CD14-positive monocyte (primary cell): ENCODE data around the gene CAMSAP2. TPM values are rescaled to one million over a fixed set of nuclear protein-coding genes. Genes with fewer than 3 reads are reported as not detected.

ENCODE experiments used
- DNase-seq, 3 donors: peaks; one replicate each; pipeline ENCODE4 v3.0.0-alpha.2; 2011 to 2022
- H2AFZ ChIP-seq: 2 replicates; pipeline ENCODE4 v1.6.0; 2012; ENCODE audit warnings: mild to moderate bottlenecking, low read depth, low read length, inconsistent platforms; ENCODE audit not compliant: insufficient read depth, poor library complexity, severe bottlenecking
- H3K27ac ChIP-seq, 2 donors: 1 replicate in 1 of 2; 2 replicates in 1 of 2; pipeline ENCODE4 v1.5.1; 2012 to 2013; ENCODE audit warnings: low read length in 2 of 2, control low read depth in 1 of 2, inconsistent platforms in 1 of 2, low read depth in 1 of 2, mild to moderate bottlenecking in 1 of 2
- H3K27me3 ChIP-seq, 2 donors: one replicate each; pipeline versions ENCODE4 v1.6.0 to v1.6.1; 2011 to 2013; ENCODE audit warnings: low read length in 2 of 2; ENCODE audit not compliant: control insufficient read depth in 2 of 2, insufficient read depth in 2 of 2
- H3K36me3 ChIP-seq, 2 donors: replicated peaks in 1 of 2; 1 replicate in 1 of 2; 2 replicates in 1 of 2; pipeline versions ENCODE4 v1.5.1 to v1.6.1; 2012 to 2013; ENCODE audit warnings: low read length in 2 of 2, control low read depth in 1 of 2, inconsistent platforms in 1 of 2, mild to moderate bottlenecking in 1 of 2; ENCODE audit not compliant: insufficient read depth in 2 of 2, control insufficient read depth in 1 of 2
- H3K4me1 ChIP-seq, 2 donors: 1 replicate in 1 of 2; 2 replicates in 1 of 2; pipeline versions ENCODE4 v1.5.1 to v1.6.1; 2012 to 2013; ENCODE audit warnings: low read length in 2 of 2, control low read depth in 1 of 2, inconsistent platforms in 1 of 2, mild to moderate bottlenecking in 1 of 2, moderate library complexity in 1 of 2; ENCODE audit not compliant: insufficient read depth in 2 of 2, control insufficient read depth in 1 of 2
- H3K4me2 ChIP-seq: replicated peaks from 2 replicates; pipeline ENCODE3; 2012; ENCODE audit warnings: low read length, moderate library complexity, mild to moderate bottlenecking; ENCODE audit not compliant: poor library complexity, severe bottlenecking; ENCODE audit errors: extremely low read depth
- H3K4me3 ChIP-seq, 3 experiments: fragments of 200-600 bp in 1 of 3; sonication (generic) in 1 of 3; replicated peaks in 1 of 3; 1 replicate in 2 of 3; 2 replicates in 1 of 3; pipeline ENCODE4 v1.5.1; 2011 to 2013; ENCODE audit warnings: low read length in 3 of 3, mild to moderate bottlenecking in 3 of 3, control low read depth in 2 of 3, low read depth in 2 of 3, inconsistent platforms in 1 of 3, moderate library complexity in 1 of 3
- H3K79me2 ChIP-seq: 2 replicates; pipeline ENCODE4 v1.6.0; 2012; ENCODE audit warnings: mild to moderate bottlenecking, control low read depth, inconsistent platforms, low read length, moderate library complexity; ENCODE audit not compliant: insufficient read depth
- H3K9ac ChIP-seq: 2 replicates; pipeline ENCODE4 v1.6.0; 2017; ENCODE audit warnings: low read length, mild to moderate bottlenecking; ENCODE audit not compliant: insufficient read depth, poor library complexity, severe bottlenecking
- H3K9me3 ChIP-seq, 2 donors: replicated peaks in 1 of 2; 1 replicate in 1 of 2; 2 replicates in 1 of 2; pipeline versions ENCODE4 v1.5.1 to v1.6.1; 2012 to 2013; ENCODE audit warnings: low read length in 2 of 2, control low read depth in 1 of 2; ENCODE audit not compliant: control insufficient read depth in 1 of 2, insufficient read depth in 1 of 2
- H4K20me1 ChIP-seq: 2 replicates; pipeline ENCODE4 v1.6.0; 2012; ENCODE audit warnings: mild to moderate bottlenecking, low read length, control low read depth, moderate library complexity; ENCODE audit not compliant: insufficient read depth
- H3K27ac Mint-ChIP-seq, 7 donors: one replicate each; pipeline ENCODE4 v1.8.0; 2020; ENCODE audit warnings: mild to moderate bottlenecking in 7 of 7, mixed read lengths in 7 of 7, moderate library complexity in 6 of 7, inconsistent platforms in 2 of 7
- H3K27me3 Mint-ChIP-seq, 3 donors: one replicate each; pipeline ENCODE4 v1.8.0; 2021 to 2022; ENCODE audit warnings: low read depth in 3 of 3, mild to moderate bottlenecking in 3 of 3, mixed read lengths in 3 of 3, moderate library complexity in 3 of 3, inconsistent platforms in 1 of 3
- H3K36me3 Mint-ChIP-seq, 2 donors: one replicate each; pipeline ENCODE4 v1.8.0; 2020; ENCODE audit warnings: mixed read lengths in 2 of 2, inconsistent platforms in 1 of 2, mild to moderate bottlenecking in 1 of 2
- H3K4me1 Mint-ChIP-seq: one replicate; pipeline ENCODE4 v1.8.0; 2020; ENCODE audit warnings: mild to moderate bottlenecking, mixed read lengths
- H3K4me3 Mint-ChIP-seq, 2 donors: one replicate each; pipeline ENCODE4 v1.8.0; 2020; ENCODE audit warnings: mild to moderate bottlenecking in 2 of 2, mixed read lengths in 2 of 2, moderate library complexity in 1 of 2
- H3K9me3 Mint-ChIP-seq, 7 donors: one replicate each; pipeline ENCODE4 v1.8.0; 2020 to 2022; ENCODE audit warnings: mixed read lengths in 7 of 7, mild to moderate bottlenecking in 6 of 7, moderate library complexity in 6 of 7, inconsistent platforms in 2 of 7
- CTCF ChIP-seq: fragments of 200-600 bp; IDR thresholded peaks from one replicate; pipeline ENCODE4 v1.8.0; 2022; ENCODE audit warnings: antibody characterized with exemption, mild to moderate bottlenecking
- WGBS: methylation state at CpG from one replicate; pipeline ENCODE4 v1.1.5; 2013; ENCODE audit warnings: missing lambda C conversion rate; ENCODE audit not compliant: insufficient coverage; 5-methylcytosine and 5-hydroxymethylcytosine counted together
- intact Hi-C, 2 donors: fragments of 100-400 bp; cut with micrococcal nuclease; formaldehyde crosslinking; loops; one replicate each; pipeline versions ENCODE4 v1.15.0 to v1.15.1; 2023
- polyA plus RNA-seq, 3 donors: library from polyadenylated mRNA; depleted of rRNA in 1 of 3; unstranded in 2 of 3; stranded (reverse) in 1 of 3; fragments of 300-500 nt in 2 of 3; fragments of >200 nt in 1 of 3; fragmentation: Illumina TruSeq in 2 of 3; gene quantifications; 1 replicate in 2 of 3; 2 replicates in 1 of 3; pipeline ENCODE4 v1.2.3, GENCODE V29; 2012 to 2021

Gene CAMSAP2
- polyA plus RNA-seq, 3 donors: 0.89 to 1.3 (median 0.90) TPM

GRCh38 chr1:200708161-200708560 lies 30.5 kb upstream of the CAMSAP2 start:
- Mint-ChIP-seq H3K4me3 (no peak overlapping the region), H3K27me3 (peaks cover 0 to 2% (median 0%) of the 10 kb centered on the region in 3 donors), H3K9me3 (no peaks in the 10 kb centered on the region), H3K36me3 (no peaks in the 10 kb centered on the region), H3K4me1 (no peaks in the 10 kb centered on the region), H3K27ac (no peak overlapping the region)
- H3K4me3 ChIP-seq: no peak overlapping the region
- no peak for DNase-seq
- intact Hi-C loops: no loop called here
- no peaks in the 10 kb centered on the region for H3K27me3 ChIP-seq
- no peaks in the 10 kb centered on the region for H3K9me3 ChIP-seq
- no peaks in the 10 kb centered on the region for H3K4me1 ChIP-seq
- no peak overlapping the region for H2AFZ ChIP-seq
- no peaks in the 10 kb centered on the region for H4K20me1 ChIP-seq
- no peak overlapping the region for H3K4me2 ChIP-seq
- no peak overlapping the region for H3K9ac ChIP-seq
- no peak for TF ChIP-seq CTCF
- no peaks in the 10 kb centered on the region for H3K36me3 ChIP-seq
- no peaks in the 10 kb centered on the region for H3K79me2 ChIP-seq
- no peak overlapping the region for H3K27ac ChIP-seq

DNA sequence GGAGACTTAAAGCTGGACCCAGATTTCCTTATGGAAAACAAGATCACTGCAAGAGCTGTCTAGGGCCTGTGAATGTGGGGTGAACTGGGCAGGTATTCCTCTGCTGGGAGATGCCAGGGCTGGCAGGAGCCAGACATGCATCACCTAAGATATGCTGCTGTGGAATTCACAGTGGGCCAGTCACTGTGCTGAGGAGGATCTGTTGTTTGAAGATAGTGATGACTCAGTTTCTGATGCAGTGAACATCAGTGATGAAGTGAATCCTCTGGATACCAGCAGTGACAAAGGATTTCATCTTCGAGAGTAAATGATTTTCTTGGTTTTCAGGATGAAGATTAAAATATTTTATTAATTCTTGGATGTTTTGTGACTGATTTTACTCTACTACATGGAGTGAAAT lies 29.9 kb upstream of the CAMSAP2 start:
- H3K9me3 ChIP-seq: no peaks in the 10 kb centered on the region
- no peak overlapping the region for H3K4me2 ChIP-seq
- H3K9ac ChIP-seq: no peak overlapping the region
- no CpG with 5 or more reads among the region's 1 CpG for WGBS
- no peaks in the 10 kb centered on the region for H4K20me1 ChIP-seq
- no peaks in the 10 kb centered on the region for H3K27me3 ChIP-seq
- H3K9me3 Mint-ChIP-seq: no peaks in the 10 kb centered on the region
- no peaks in the 10 kb centered on the region for H3K79me2 ChIP-seq
- TF ChIP-seq CTCF: no peak
- H3K36me3 ChIP-seq: no peaks in the 10 kb centered on the region
- H3K27ac ChIP-seq: no peak overlapping the region
- intact Hi-C loops: no loop called here
- H3K36me3 Mint-ChIP-seq: no peaks in the 10 kb centered on the region
- no peaks in the 10 kb centered on the region for H3K4me1 ChIP-seq
- H3K4me3 Mint-ChIP-seq: no peak overlapping the region
- H3K4me1 Mint-ChIP-seq: no peaks in the 10 kb centered on the region
- no peak overlapping the region for H3K4me3 ChIP-seq
- peaks cover 0 to 2% (median 0%) of the 10 kb centered on the region in 3 donors for H3K27me3 Mint-ChIP-seq
- no peak for DNase-seq
- H3K27ac Mint-ChIP-seq: no peak overlapping the region
- no peak overlapping the region for H2AFZ ChIP-seq
